HepG2 (cell line): ENCODE results near the gene SMC1A. TPM values are rescaled to one million over a fixed set of nuclear protein-coding genes. Genes with fewer than 3 reads are reported as not detected.
A peak's percentile ranks its signal among the peaks of the same experiment; 100 is the strongest.

Experiments
- BORCS8-MEF2B ChIP-seq: sonication (generic); formaldehyde crosslinking; IDR thresholded peaks from 2 replicates; pipeline ENCODE4 v1.8.0; 2022; ENCODE audit warnings: mild to moderate bottlenecking, missing genetic modification reagents
- CCAR2 ChIP-seq: fragments of 200-400 bp; formaldehyde crosslinking; optimal IDR thresholded peaks from 2 replicates; pipeline ENCODE3; 2018; ENCODE audit warnings: low read depth, mild to moderate bottlenecking, low read length, moderate library complexity
- KDM5A ChIP-seq: fragments of 200-600 bp; sonication (generic); IDR thresholded peaks from 2 replicates; pipeline ENCODE4 v1.7.0; 2018; ENCODE audit warnings: antibody characterized with exemption, mild to moderate bottlenecking, low read length, borderline replicate concordance
- KLF11 ChIP-seq: IDR thresholded peaks from 2 replicates; pipeline ENCODE4 v1.6.1; 2016; ENCODE audit warnings: missing compliant biosample characterization
- NPAS2 ChIP-seq: sonication (generic); formaldehyde crosslinking; IDR thresholded peaks from 2 replicates; pipeline ENCODE4 v1.8.0; 2022; ENCODE audit warnings: mild to moderate bottlenecking, missing genetic modification reagents, borderline replicate concordance
- PHF5A ChIP-seq: IDR thresholded peaks from one replicate; pipeline ENCODE4 v1.6.1; 2018; ENCODE audit warnings: low read depth, missing genetic modification reagents; ENCODE audit not compliant: unreplicated experiment
- SP2 ChIP-seq: sonication (generic); formaldehyde crosslinking; IDR thresholded peaks from 2 replicates; pipeline ENCODE4 v1.5.1; 2020; ENCODE audit warnings: mild to moderate bottlenecking, missing genetic modification reagents
- TARDBP ChIP-seq: sonication (generic); formaldehyde crosslinking; IDR thresholded peaks from 2 replicates; pipeline ENCODE4 v1.8.0; 2022; ENCODE audit warnings: mild to moderate bottlenecking, missing genetic modification reagents
- ZBTB3 ChIP-seq: sonication (generic); formaldehyde crosslinking; IDR thresholded peaks from 2 replicates; pipeline ENCODE4 v1.4.0; 2020; ENCODE audit warnings: low read depth, mild to moderate bottlenecking, moderate library complexity, missing genetic modification reagents, borderline replicate concordance
- ZNF256 ChIP-seq: sonication (generic); formaldehyde crosslinking; conservative IDR thresholded peaks from 2 replicates; pipeline ENCODE4 v1.4.0; 2020; ENCODE audit warnings: missing genetic modification reagents
- ZNF34 ChIP-seq: sonication (generic); formaldehyde crosslinking; IDR thresholded peaks from 2 replicates; pipeline ENCODE4 v1.4.0; 2020; ENCODE audit warnings: mild to moderate bottlenecking, missing genetic modification reagents, borderline replicate concordance
- ZNF350 ChIP-seq: sonication (generic); formaldehyde crosslinking; IDR thresholded peaks from 2 replicates; pipeline ENCODE4 v1.4.0; 2020; ENCODE audit warnings: mild to moderate bottlenecking, low read depth, missing genetic modification reagents, borderline replicate concordance
- polyA plus RNA-seq, 8 experiments: library from polyadenylated mRNA; depleted of rRNA in 3 of 8; stranded (reverse) in 7 of 8; unstranded in 1 of 8; fragments of >200 nt; fragmentation: Illumina TruSeq in 4 of 8; extraction: Trizol in 4 of 8; gene quantifications; 2 replicates each; pipeline versions ENCODE4 v1.2.1 to v1.2.3, GENCODE V29; 2011 to 2016; ENCODE audit warnings: low read depth in 4 of 8, missing spikeins in 1 of 8, mixed read lengths in 1 of 8; ENCODE audit not compliant: insufficient read depth in 1 of 8
- total RNA-seq, 5 experiments: library from RNA; depleted of rRNA; stranded (reverse); fragments of >200 nt; fragmentation: Illumina TruSeq; extraction: Trizol; gene quantifications; 2 replicates each; pipeline ENCODE4 v1.2.3, GENCODE V29; 2016; ENCODE audit warnings: low read depth in 1 of 5
- TF ChIP-seq, protein P1 (sequence below): sonication (generic); formaldehyde crosslinking; IDR thresholded peaks from 2 replicates; pipeline ENCODE4 v1.4.0; 2020; ENCODE audit warnings: mild to moderate bottlenecking, missing genetic modification reagents
- TF ChIP-seq, protein P2 (sequence below): sonication (generic); formaldehyde crosslinking; IDR thresholded peaks from 2 replicates; pipeline ENCODE4 v1.8.1; 2022; ENCODE audit warnings: low read depth, mild to moderate bottlenecking, missing genetic modification reagents
- TF ChIP-seq, protein P3 (sequence below): sonication (generic); formaldehyde crosslinking; IDR thresholded peaks from 2 replicates; pipeline ENCODE4 v1.5.0; 2020; ENCODE audit warnings: mild to moderate bottlenecking, missing genetic modification reagents

SMC1A gene
- total and polyA plus RNA-seq, 2 of the 13 experiments (the other 11 are each of a cell fraction or from before 2014, with no cell fraction given), result 9.4 to 46.6 TPM

DNA sequence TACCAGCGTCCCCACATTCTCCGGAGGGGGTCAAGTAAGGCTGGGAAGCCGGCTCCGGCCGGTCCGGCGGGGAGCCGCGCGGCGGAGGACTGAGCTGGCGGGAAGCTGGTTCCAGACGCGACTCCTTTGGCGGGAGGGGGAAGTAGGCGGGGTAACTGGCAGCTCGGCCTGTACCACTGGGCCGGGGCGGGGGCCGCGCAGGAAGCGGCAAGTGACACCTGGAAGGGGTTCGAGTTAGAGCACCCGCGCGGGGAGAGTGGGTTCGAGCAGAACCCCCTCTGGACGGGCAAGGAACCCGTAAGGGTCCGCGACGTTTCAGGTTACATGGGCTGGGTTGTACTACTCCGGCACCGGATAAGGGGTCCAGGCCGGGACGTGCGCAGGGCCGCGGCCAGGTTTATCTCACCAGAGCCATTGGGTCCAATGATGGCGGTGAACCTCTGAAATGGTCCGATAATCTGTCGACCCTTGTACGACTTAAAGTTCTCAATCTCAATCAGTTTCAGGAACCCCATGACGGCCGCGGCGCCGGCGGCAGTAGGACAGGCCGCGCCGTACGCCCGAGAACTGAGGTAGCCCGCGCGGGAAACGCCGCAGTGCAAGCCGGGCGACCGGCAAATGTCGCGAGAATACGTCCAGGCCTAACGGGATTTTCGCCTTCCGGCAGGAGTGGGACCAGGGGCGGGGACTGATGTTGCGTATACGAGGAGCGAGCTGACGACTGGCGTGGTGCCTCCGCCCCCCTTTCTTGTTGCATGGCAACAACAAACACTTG lies at the start of gene SMC1A (continued):
- TF ChIP-seq ZNF256 (CRISPR knock-in tag) (no peak), NPAS2 (CRISPR knock-in tag) (no peak), SP2 (CRISPR knock-in tag) (no peak), KLF11 (CRISPR knock-in tag) (no peak), ZBTB3 (CRISPR knock-in tag) (no peak), PHF5A (CRISPR knock-in tag) (no peak), CCAR2 (no peak), ZNF350 (CRISPR knock-in tag) (peak; percentile 35; the same call in 1 of the 2 replicates), BORCS8-MEF2B (CRISPR knock-in tag) (no peak), TARDBP (no peak), ZNF34 (CRISPR knock-in tag) (no peak), KDM5A (peak; percentile 65; the same call in 1 of the 2 replicates)
- TF ChIP-seq, protein P1, sequence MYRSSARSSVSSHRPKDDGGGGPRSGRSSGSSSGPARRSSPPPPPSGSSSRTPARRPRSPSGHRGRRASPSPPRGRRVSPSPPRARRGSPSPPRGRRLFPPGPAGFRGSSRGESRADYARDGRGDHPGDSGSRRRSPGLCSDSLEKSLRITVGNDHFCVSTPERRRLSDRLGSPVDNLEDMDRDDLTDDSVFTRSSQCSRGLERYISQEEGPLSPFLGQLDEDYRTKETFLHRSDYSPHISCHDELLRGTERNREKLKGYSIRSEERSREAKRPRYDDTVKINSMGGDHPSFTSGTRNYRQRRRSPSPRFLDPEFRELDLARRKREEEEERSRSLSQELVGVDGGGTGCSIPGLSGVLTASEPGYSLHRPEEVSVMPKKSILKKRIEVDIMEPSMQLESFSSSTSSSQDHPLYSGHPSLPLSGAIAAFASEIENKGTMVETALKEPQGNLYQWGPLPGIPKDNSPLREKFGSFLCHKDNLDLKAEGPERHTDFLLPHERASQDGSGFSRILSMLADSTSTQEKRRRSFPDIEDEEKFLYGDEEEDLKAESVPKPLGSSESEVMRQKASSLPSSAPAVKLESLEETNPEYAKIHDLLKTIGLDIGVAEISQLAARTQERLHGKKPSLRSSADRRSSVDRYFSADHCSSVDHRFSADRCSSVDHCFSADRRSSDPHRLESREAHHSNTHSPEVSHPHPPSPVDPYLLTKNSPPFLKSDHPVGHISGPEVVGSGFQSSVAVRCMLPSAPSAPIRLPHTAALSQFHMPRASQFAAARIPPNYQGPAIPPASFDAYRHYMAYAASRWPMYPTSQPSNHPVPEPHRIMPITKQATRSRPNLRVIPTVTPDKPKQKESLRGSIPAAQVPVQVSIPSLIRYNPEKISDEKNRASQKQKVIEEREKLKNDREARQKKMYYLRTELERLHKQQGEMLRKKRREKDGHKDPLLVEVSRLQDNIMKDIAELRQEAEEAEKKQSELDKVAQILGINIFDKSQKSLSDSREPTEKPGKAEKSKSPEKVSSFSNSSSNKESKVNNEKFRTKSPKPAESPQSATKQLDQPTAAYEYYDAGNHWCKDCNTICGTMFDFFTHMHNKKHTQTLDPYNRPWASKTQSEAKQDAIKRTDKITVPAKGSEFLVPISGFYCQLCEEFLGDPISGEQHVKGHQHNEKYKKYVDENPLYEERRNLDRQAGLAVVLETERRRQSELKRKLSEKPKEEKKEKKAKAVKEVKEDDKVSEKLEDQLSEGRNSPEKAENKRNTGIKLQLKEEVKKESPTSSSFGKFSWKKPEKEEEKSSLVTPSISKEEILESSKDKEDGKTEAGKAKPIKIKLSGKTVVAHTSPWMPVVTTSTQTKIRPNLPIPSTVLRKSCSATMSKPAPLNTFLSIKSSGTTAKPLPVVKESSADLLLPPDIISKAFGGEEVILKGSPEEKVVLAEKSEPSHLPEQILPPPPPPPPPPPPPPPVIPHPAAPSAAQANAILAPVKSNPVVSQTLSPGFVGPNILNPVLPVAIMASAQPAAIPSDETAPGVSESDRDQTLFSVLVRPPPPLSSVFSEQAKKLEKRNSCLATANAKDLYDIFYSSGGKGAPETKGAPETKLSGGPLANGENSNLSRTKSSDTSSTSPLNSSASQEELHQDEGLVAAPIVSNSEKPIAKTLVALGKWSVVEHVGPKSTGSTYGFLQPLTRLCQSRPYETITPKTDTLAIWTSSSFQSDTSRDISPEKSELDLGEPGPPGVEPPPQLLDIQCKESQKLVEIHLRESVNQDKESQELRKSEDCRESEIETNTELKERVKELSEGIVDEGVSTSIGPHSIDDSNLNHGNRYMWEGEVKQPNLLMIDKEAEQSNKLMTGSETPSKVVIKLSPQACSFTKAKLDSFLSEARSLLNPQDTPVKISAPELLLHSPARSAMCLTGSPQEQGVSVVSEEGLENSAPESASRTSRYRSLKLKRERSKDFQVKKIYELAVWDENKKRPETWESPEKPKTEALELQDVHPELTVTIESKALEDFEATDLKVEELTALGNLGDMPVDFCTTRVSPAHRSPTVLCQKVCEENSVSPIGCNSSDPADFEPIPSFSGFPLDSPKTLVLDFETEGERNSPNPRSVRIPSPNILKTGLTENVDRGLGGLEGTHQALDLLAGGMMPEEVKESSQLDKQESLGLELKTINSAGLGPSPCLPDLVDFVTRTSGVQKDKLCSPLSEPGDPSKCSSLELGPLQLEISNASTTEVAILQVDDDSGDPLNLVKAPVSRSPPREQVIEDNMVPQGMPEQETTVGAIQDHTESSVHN (CRISPR knock-in tag), result no peak
- TF ChIP-seq, protein P2, sequence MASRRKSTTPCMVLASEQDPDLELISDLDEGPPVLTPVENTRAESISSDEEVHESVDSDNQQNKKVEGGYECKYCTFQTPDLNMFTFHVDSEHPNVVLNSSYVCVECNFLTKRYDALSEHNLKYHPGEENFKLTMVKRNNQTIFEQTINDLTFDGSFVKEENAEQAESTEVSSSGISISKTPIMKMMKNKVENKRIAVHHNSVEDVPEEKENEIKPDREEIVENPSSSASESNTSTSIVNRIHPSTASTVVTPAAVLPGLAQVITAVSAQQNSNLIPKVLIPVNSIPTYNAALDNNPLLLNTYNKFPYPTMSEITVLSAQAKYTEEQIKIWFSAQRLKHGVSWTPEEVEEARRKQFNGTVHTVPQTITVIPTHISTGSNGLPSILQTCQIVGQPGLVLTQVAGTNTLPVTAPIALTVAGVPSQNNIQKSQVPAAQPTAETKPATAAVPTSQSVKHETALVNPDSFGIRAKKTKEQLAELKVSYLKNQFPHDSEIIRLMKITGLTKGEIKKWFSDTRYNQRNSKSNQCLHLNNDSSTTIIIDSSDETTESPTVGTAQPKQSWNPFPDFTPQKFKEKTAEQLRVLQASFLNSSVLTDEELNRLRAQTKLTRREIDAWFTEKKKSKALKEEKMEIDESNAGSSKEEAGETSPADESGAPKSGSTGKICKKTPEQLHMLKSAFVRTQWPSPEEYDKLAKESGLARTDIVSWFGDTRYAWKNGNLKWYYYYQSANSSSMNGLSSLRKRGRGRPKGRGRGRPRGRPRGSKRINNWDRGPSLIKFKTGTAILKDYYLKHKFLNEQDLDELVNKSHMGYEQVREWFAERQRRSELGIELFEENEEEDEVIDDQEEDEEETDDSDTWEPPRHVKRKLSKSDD (CRISPR knock-in tag), result no peak
- TF ChIP-seq, protein P3, sequence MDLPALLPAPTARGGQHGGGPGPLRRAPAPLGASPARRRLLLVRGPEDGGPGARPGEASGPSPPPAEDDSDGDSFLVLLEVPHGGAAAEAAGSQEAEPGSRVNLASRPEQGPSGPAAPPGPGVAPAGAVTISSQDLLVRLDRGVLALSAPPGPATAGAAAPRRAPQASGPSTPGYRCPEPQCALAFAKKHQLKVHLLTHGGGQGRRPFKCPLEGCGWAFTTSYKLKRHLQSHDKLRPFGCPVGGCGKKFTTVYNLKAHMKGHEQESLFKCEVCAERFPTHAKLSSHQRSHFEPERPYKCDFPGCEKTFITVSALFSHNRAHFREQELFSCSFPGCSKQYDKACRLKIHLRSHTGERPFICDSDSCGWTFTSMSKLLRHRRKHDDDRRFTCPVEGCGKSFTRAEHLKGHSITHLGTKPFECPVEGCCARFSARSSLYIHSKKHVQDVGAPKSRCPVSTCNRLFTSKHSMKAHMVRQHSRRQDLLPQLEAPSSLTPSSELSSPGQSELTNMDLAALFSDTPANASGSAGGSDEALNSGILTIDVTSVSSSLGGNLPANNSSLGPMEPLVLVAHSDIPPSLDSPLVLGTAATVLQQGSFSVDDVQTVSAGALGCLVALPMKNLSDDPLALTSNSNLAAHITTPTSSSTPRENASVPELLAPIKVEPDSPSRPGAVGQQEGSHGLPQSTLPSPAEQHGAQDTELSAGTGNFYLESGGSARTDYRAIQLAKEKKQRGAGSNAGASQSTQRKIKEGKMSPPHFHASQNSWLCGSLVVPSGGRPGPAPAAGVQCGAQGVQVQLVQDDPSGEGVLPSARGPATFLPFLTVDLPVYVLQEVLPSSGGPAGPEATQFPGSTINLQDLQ (CRISPR knock-in tag), result no peak
